Thyroid gland (tissue), 4 donors: Measurements from ENCODE around the gene MAP1LC3B2. TPM values are rescaled to one million over a fixed set of nuclear protein-coding genes. Genes with fewer than 3 reads are reported as not detected.

ENCODE experiments used
- DNase-seq, 2 donors: peaks; one replicate each; pipeline ENCODE4 v3.0.0-alpha.2; 2019
- H3K27ac ChIP-seq, 3 donors: fragments of 200-600 bp; sonication (generic); 1 replicate in 2 of 3; 2 replicates in 1 of 3; pipeline ENCODE4 v1.5.1; 2016 to 2019; ENCODE audit warnings: mild to moderate bottlenecking in 1 of 3, moderate library complexity in 1 of 3
- H3K27me3 ChIP-seq: fragments of 200-600 bp; sonication (generic); one replicate; pipeline ENCODE4 v1.5.1; 2019
- H3K36me3 ChIP-seq, 2 donors: fragments of 200-600 bp; sonication (generic); one replicate each; pipeline ENCODE4 v1.5.1; 2016 to 2019
- H3K4me1 ChIP-seq, 2 donors: fragments of 200-600 bp; sonication (generic); one replicate each; pipeline ENCODE4 v1.5.1; 2017 to 2019
- H3K4me3 ChIP-seq, 3 donors: fragments of 200-600 bp; sonication (generic); replicated peaks in 1 of 3; 1 replicate in 2 of 3; 2 replicates in 1 of 3; pipeline ENCODE4 v1.5.1; 2016; ENCODE audit warnings: mild to moderate bottlenecking in 1 of 3
- H3K9me3 ChIP-seq: fragments of 200-600 bp; sonication (generic); one replicate; pipeline ENCODE4 v1.5.1; 2017
- POLR2A ChIP-seq, 2 donors: fragments of 450-650 bp; IDR thresholded peaks; one replicate each; pipeline ENCODE4 v1.6.1; 2017; ENCODE audit warnings: antibody characterized with exemption in 2 of 2, mild to moderate bottlenecking in 2 of 2, moderate library complexity in 1 of 2
- WGBS, 2 donors: methylation state at CpG; one replicate each; pipeline ENCODE4 v1.1.5; 2017; 5-methylcytosine and 5-hydroxymethylcytosine counted together
- intact Hi-C: fragments of 100-400 bp; cut with DNase I; formaldehyde crosslinking; loops from one replicate; pipeline ENCODE4 v1.15.1; 2023
- total RNA-seq, 4 donors: library from RNA; depleted of rRNA; stranded (reverse); fragments of >200 nt; gene quantifications; one replicate each; pipeline ENCODE4 v1.2.3, GENCODE V29; 2016
- TF ChIP-seq, protein P1 (sequence below), 6 experiments: fragments of 200-600 bp in 3 of 6; fragments of 450-650 bp in 3 of 6; sonication (generic) in 3 of 6; IDR thresholded peaks; one replicate each; pipeline ENCODE4 v1.5.1; 2016 to 2019; ENCODE audit warnings: antibody characterized with exemption in 6 of 6, mild to moderate bottlenecking in 2 of 6, inconsistent platforms in 1 of 6, moderate library complexity in 1 of 6

The MAP1LC3B2 gene
- total RNA-seq, 4 donors from 2014 or later: 1.6 TPM; not detected in 3

DNA sequence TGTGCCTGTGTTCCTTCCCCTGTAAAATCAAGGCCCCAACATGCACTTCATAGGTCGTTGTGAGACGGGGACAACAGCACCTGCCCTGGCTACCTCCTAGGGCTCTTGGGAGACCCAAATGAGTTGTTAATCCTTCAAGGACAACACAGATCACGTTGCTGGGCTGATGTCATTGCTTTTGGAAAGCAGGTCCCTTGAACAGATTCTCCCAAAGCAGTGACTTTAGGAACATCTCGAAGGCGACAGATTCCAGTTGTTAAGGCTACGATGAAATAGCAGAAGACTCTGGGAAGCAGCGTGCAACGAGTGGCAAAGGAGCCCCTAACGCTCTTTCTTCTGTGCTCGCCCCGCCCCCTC is 26.2 kb upstream of the MAP1LC3B2 start:
- DNase-seq: no peak
- Histone ChIP-seq H3K27ac (peak overlapping the region in 1 of 3 donors; percentile 44), H3K4me1 (peaks cover 10 to 15% of the 10 kb centered on the region in 2 donors), H3K36me3 (no peaks in the 10 kb centered on the region), H3K27me3 (no peaks in the 10 kb centered on the region), H3K9me3 (no peaks in the 10 kb centered on the region), H3K4me3 (peak overlapping the region in 1 of 3 donors; percentile 44)
- intact Hi-C loops: no loop called here
- 4% methylated on average over 8 to 11 of the region's 11 CpGs for WGBS, 2 donors
- no peak for TF ChIP-seq POLR2A (IDR thresholded peaks at IDR 0.05)
- TF ChIP-seq, protein P1, sequence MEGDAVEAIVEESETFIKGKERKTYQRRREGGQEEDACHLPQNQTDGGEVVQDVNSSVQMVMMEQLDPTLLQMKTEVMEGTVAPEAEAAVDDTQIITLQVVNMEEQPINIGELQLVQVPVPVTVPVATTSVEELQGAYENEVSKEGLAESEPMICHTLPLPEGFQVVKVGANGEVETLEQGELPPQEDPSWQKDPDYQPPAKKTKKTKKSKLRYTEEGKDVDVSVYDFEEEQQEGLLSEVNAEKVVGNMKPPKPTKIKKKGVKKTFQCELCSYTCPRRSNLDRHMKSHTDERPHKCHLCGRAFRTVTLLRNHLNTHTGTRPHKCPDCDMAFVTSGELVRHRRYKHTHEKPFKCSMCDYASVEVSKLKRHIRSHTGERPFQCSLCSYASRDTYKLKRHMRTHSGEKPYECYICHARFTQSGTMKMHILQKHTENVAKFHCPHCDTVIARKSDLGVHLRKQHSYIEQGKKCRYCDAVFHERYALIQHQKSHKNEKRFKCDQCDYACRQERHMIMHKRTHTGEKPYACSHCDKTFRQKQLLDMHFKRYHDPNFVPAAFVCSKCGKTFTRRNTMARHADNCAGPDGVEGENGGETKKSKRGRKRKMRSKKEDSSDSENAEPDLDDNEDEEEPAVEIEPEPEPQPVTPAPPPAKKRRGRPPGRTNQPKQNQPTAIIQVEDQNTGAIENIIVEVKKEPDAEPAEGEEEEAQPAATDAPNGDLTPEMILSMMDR (IDR thresholded peaks at IDR 0.05): no peak

DNA sequence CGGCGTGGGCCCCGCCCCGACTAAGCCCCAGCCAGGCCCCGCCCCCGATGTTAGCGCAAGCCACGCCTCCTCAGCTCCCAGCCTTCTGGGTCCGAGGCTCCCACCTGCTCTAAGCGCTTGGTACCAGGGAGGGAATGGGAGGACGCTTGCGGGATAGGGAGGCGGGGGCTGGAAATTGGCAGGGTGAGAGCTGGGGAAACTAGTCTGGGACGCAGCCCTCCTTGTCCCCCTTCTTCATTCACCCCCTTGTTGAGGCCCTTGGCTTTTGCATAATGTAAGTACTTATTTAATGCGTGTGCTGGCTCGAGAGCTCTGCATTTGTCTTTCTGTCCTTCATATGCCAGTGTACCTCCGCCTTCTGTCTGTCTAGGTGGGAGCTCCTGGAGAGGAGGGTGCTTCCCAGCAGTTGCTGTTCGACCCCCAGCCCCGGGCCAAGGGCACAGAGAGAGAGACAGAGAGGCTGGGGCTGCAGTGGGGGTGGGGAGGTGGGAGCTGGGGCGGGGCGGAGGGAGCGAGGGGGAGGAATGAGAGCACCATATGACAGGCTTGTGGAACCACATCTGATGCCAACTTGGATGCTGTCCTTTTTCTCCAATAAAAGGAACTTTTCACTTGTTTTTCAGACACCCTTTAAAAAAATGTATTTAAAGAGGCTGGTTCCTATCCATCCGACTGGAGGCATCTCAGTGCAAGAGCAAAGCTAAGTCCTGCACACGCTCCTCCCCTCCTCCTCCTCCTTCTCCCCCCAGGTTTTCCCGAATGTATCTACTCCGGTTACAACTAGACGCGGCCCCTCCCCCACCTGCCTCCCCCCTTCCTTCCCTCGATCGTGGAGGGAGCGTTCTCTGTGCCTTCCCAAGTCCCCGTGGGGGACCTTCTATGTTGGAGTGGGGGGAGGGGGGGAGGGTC is 25.6 kb upstream of the MAP1LC3B2 start:
- Histone ChIP-seq H3K4me1 (peaks cover 10 to 21% of the 10 kb centered on the region in 2 donors), H3K27ac (peak overlapping the region; percentile 44 to 78 (median 60)), H3K9me3 (no peaks in the 10 kb centered on the region), H3K4me3 (peak overlapping the region in 2 of 3 donors; percentile 43 to 44), H3K27me3 (no peaks in the 10 kb centered on the region), H3K36me3 (no peaks in the 10 kb centered on the region)
- TF ChIP-seq, protein P1 (IDR thresholded peaks at IDR 0.05): no peak
- TF ChIP-seq POLR2A (IDR thresholded peaks at IDR 0.05): no peak
- DNase-seq: peak; percentile 73 to 78
- intact Hi-C loops: no loop called here
- 0 to 1% methylated on average over 19 to 26 of the region's 32 CpGs for WGBS, 2 donors

DNA sequence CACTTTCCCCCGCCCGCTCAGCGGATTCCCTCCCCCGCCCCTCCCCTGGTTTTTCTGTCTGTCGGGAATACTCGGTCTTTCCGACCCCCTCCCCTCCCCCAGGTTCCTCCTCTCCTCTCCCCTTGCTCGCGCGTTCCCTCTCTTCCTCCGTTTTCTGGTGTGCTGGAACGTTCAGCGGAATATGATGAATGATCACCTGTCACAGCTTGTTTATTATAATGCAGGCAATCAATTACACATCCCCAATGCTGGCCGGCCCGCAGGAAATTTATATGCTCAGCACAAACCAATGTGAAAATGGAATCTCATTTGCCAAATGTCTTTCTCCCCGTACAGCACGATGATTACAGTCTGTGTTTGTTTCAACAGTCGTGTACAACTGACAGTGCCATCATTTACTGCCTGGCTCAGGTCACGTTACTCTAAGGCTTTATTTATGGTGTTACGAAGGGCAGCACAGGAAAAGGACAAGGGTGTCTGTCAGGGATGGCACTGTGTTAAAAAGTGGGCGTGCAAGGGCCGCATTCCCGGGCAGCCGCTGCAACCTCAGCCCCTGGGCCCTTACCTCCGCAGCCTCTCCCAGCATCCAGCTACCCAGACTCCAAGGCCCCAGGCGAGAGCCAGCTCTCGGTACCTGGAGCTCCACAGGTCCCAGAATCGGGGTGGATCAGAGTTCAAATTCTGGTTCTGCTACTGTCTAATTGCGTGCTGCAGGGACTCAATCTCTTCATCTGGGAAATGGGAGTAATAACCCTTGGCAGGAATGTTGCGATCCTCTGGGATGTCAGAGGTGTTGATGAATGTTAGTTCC is 24.7 kb upstream of the MAP1LC3B2 start:
- Histone ChIP-seq H3K9me3 (no peaks in the 10 kb centered on the region), H3K4me1 (peaks cover 13 to 28% of the 10 kb centered on the region in 2 donors), H3K36me3 (no peaks in the 10 kb centered on the region), H3K27ac (peak overlapping the region; percentile 44 to 78 (median 60)), H3K4me3 (peak overlapping the region in 2 of 3 donors; percentile 43 to 44), H3K27me3 (no peaks in the 10 kb centered on the region)
- WGBS, 2 donors: 34 to 37% methylated on average over 29 to 30 of the region's 30 CpGs
- TF ChIP-seq POLR2A (IDR thresholded peaks at IDR 0.05): no peak
- TF ChIP-seq, protein P1 (IDR thresholded peaks at IDR 0.05): no peak
- intact Hi-C loops: no loop called here
- DNase-seq: peak; percentile 13 to 18

DNA sequence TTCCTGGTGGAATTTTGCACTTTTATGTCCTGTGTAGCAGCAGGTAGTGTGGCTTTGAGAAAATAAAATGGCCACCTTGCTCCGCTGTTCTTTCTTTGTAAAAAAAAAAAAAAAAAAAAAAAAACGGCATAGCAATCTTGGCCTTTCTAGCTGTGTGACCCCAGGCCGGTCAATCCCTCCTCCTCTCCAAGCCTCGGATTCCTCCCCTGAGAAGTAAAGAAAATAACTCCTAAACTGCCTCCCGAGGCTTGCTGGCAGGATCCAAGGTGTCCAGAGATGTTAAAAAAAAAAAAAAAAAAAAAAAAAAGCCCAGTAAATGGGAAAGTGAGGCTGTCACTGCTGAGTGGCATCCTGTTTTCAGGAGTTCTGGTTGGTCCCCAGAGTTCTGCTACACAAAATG is 23.9 kb upstream of the MAP1LC3B2 start:
- Histone ChIP-seq H3K27ac (no peak overlapping the region), H3K9me3 (no peaks in the 10 kb centered on the region), H3K4me1 (peaks cover 17 to 35% of the 10 kb centered on the region in 2 donors), H3K27me3 (no peaks in the 10 kb centered on the region), H3K36me3 (no peaks in the 10 kb centered on the region), H3K4me3 (no peak overlapping the region)
- intact Hi-C loops: no loop called here
- TF ChIP-seq, protein P1 (IDR thresholded peaks at IDR 0.05): no peak
- TF ChIP-seq POLR2A (IDR thresholded peaks at IDR 0.05): no peak
- no peak for DNase-seq
- 43 to 47% methylated on average over 5 of the region's 5 CpGs for WGBS, 2 donors
